Mucosa of descending colon (tissue), 3 donors: Measurements from ENCODE around the gene MYL7. TPM values are rescaled to one million over a fixed set of nuclear protein-coding genes. Genes with fewer than 3 reads are reported as not detected.

Experiments used
- ATAC-seq: fragments of 200-7000 bp; cut with Tn5 transposase; one replicate; pipeline ENCODE4 v1.9.1; 2020; ENCODE audit warnings: mild to moderate bottlenecking, moderate library complexity
- DNase-seq, 3 donors: peaks; one replicate each; pipeline ENCODE4 v3.0.0-alpha.2; 2020
- H3K36me3 ChIP-seq: fragments of 200-600 bp; one replicate; pipeline ENCODE4 v1.8.0; 2021; ENCODE audit warnings: low read depth, mild to moderate bottlenecking
- H3K4me1 ChIP-seq: fragments of 200-600 bp; one replicate; pipeline ENCODE4 v1.8.0; 2021; ENCODE audit warnings: low read depth, mild to moderate bottlenecking
- H3K4me3 ChIP-seq: fragments of 200-600 bp; one replicate; pipeline ENCODE4 v1.8.0; 2021; ENCODE audit warnings: mild to moderate bottlenecking
- H3K9me3 ChIP-seq: fragments of 200-600 bp; one replicate; pipeline ENCODE4 v1.8.0; 2021; ENCODE audit warnings: mild to moderate bottlenecking
- intact Hi-C, 2 donors: fragments of 100-400 bp; cut with DNase I in 1 of 2; cut with micrococcal nuclease in 1 of 2; formaldehyde crosslinking; loops; one replicate each; pipeline versions ENCODE4 v1.11.0 to v1.11.1; 2022; cut with DNase I, micrococcal nuclease
- total RNA-seq, 3 donors: library from RNA; stranded (reverse); fragmentation: NEBNext Ultra II Directional in 2 of 3; extraction: Animal tissue kit (Norgen Biotek cat#: 25700) in 2 of 3; gene quantifications; one replicate each; pipeline versions ENCODE4 v1.2.1 to v1.2.4, GENCODE V29; 2021 to 2023
- TF ChIP-seq, protein P1 (sequence below): fragments of 200-600 bp; IDR thresholded peaks from one replicate; pipeline ENCODE4 v1.8.0; 2022; ENCODE audit warnings: antibody characterized with exemption, mild to moderate bottlenecking
- donor health status: DM: no; HTN: no; CAD: no; lungs with moderate emphysema.
- donor health status: DM: no; HTN: no; CAD: no.
- donor health status: DM: no; HTN: yes; CAD: no.

The MYL7 gene
- total RNA-seq, 3 donors from 2014 or later = 2.0 TPM; not detected in 2

GRCh38 chr7:44145969-44146911 is 5.1 kb upstream of the MYL7 start:
- DNase-seq (peak; percentile 85 to 91 (median 88)), ATAC-seq (peak; percentile 98)
- Histone ChIP-seq H3K9me3 (no peaks in the 10 kb centered on the region), H3K36me3 (no peaks in the 10 kb centered on the region), H3K4me3 (no peak overlapping the region), H3K4me1 (no peaks in the 10 kb centered on the region)
- TF ChIP-seq, protein P1, sequence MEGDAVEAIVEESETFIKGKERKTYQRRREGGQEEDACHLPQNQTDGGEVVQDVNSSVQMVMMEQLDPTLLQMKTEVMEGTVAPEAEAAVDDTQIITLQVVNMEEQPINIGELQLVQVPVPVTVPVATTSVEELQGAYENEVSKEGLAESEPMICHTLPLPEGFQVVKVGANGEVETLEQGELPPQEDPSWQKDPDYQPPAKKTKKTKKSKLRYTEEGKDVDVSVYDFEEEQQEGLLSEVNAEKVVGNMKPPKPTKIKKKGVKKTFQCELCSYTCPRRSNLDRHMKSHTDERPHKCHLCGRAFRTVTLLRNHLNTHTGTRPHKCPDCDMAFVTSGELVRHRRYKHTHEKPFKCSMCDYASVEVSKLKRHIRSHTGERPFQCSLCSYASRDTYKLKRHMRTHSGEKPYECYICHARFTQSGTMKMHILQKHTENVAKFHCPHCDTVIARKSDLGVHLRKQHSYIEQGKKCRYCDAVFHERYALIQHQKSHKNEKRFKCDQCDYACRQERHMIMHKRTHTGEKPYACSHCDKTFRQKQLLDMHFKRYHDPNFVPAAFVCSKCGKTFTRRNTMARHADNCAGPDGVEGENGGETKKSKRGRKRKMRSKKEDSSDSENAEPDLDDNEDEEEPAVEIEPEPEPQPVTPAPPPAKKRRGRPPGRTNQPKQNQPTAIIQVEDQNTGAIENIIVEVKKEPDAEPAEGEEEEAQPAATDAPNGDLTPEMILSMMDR = no peak
- intact Hi-C loops = no loop called here

GRCh38 chr7:44145479-44145968 is 4.4 kb upstream of the MYL7 start:
- TF ChIP-seq, protein P1 = no peak
- Histone ChIP-seq H3K36me3 (no peaks in the 10 kb centered on the region), H3K4me1 (no peaks in the 10 kb centered on the region), H3K9me3 (no peaks in the 10 kb centered on the region), H3K4me3 (no peak overlapping the region)
- DNase-seq (peak in 1 of 3 donors; percentile 15), ATAC-seq (no peak)
- intact Hi-C loops = no loop called here

DNA sequence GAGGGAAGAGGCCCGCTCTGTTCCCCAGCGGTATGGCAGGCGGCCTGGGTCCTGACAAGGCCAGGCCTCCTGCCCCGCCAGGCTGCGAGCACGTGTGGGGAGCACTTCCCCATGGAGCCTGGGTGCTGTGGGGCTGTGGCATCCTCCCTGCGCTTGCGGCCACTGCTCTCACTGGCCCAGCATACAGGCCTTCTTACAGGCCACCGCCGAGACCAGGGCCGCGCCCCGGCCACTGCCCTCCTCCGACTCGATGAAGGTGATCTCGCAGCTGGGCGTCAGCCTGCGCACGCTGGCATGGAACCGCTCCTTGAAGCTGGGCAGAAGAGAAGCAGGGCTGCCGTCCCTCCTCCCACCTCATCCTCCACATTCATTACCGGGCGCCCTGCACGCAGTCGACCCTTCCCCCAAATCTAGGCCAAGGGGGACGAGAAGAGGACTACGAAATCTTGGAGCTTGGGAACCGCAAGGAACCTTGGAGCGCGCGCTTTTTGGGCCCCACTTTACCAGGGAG is 3.9 kb upstream of the MYL7 start:
- H3K4me1 ChIP-seq = no peaks in the 10 kb centered on the region
- TF ChIP-seq, protein P1 = no peak
- ATAC-seq (no peak), DNase-seq (no peak)
- no peaks in the 10 kb centered on the region for H3K36me3 ChIP-seq
- H3K4me3 ChIP-seq = no peak overlapping the region
- intact Hi-C loops = no loop called here
- H3K9me3 ChIP-seq = no peaks in the 10 kb centered on the region

DNA sequence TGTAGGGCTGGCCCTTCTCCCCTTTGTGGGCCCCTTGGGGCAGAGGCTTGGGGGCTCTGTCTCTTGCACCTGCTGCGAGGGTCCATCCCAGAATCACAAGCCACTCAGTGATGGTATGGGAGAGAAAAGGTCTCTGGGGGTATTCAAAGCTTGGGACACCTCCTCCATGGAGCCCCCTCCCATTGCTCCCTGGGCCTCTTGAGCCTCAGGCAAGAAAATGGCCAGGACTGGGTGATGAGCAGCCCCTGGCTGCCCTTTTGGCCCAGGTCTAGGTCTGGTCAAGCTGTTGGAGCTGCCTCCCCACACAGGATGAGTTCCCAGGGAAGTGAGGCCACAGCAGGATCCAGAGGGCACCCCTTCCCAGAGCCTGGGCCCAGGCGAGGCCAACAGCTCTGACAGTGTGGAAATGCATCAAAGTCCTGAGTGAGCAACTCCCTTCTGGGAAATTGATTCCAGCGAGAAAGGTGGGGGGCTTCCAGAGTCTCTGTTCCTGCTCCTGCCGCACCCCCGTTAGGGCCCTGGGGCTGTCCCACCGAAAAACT is 3.4 kb upstream of the MYL7 start:
- no peak for DNase-seq
- TF ChIP-seq, protein P1 = no peak

GRCh38 chr7:44143646-44144250 is 2.6 kb upstream of the MYL7 start:
- DNase-seq (no peak), ATAC-seq (no peak)
- H3K4me3 ChIP-seq = no peak overlapping the region
- intact Hi-C loops = no loop called here
- H3K9me3 ChIP-seq = no peaks in the 10 kb centered on the region
- TF ChIP-seq, protein P1 = no peak
- no peaks in the 10 kb centered on the region for H3K36me3 ChIP-seq
- H3K4me1 ChIP-seq = no peaks in the 10 kb centered on the region

More for the DNA sequence above, 3.4 kb upstream of the MYL7 start:
- H3K9me3 ChIP-seq = no peaks in the 10 kb centered on the region
- no peaks in the 10 kb centered on the region for H3K4me1 ChIP-seq
- ATAC-seq = no peak
- intact Hi-C loops = no loop called here
- H3K4me3 ChIP-seq = no peak overlapping the region
- no peaks in the 10 kb centered on the region for H3K36me3 ChIP-seq
